Right ventricle myocardium inferior (tissue), 1 donor: Measurements from ENCODE around the gene PDE2A. TPM values are rescaled to one million over a fixed set of nuclear protein-coding genes. Genes with fewer than 3 reads are reported as not detected.

Source experiments
- ATAC-seq: fragments of 200-7000 bp; cut with Tn5 transposase; one replicate; pipeline ENCODE4 v1.9.1; 2020; ENCODE audit warnings: mild to moderate bottlenecking, moderate library complexity
- DNase-seq: peaks from one replicate; pipeline ENCODE4 v3.0.0; 2021; ENCODE audit errors: missing footprints
- intact Hi-C: fragments of 100-400 bp; cut with DNase I; formaldehyde crosslinking; loops from one replicate; pipeline ENCODE4 v1.11.0; 2022
- total RNA-seq: library from RNA; stranded (reverse); fragmentation: NEBNext Ultra II Directional; extraction: Animal tissue kit (Norgen Biotek cat#: 25700); gene quantifications from one replicate; pipeline ENCODE4 v1.2.1, GENCODE V29; 2021
- donor health status: DM: no; HTN: yes; CAD: no; lungs with severe emphysema.

The PDE2A gene
- total RNA-seq, 1 donor from 2014 or later, result 41.2 TPM

GRCh38 chr11:72687326-72687725 lies 13.1 kb upstream of the PDE2A start:
- ATAC-seq (no peak), DNase-seq (no peak)
- intact Hi-C loops, result no loop called here

GRCh38 chr11:72686639-72687220 lies 12.5 kb upstream of the PDE2A start:
- no peak for DNase-seq
- ATAC-seq, result peak; percentile 4
- intact Hi-C loops, result no loop called here

DNA sequence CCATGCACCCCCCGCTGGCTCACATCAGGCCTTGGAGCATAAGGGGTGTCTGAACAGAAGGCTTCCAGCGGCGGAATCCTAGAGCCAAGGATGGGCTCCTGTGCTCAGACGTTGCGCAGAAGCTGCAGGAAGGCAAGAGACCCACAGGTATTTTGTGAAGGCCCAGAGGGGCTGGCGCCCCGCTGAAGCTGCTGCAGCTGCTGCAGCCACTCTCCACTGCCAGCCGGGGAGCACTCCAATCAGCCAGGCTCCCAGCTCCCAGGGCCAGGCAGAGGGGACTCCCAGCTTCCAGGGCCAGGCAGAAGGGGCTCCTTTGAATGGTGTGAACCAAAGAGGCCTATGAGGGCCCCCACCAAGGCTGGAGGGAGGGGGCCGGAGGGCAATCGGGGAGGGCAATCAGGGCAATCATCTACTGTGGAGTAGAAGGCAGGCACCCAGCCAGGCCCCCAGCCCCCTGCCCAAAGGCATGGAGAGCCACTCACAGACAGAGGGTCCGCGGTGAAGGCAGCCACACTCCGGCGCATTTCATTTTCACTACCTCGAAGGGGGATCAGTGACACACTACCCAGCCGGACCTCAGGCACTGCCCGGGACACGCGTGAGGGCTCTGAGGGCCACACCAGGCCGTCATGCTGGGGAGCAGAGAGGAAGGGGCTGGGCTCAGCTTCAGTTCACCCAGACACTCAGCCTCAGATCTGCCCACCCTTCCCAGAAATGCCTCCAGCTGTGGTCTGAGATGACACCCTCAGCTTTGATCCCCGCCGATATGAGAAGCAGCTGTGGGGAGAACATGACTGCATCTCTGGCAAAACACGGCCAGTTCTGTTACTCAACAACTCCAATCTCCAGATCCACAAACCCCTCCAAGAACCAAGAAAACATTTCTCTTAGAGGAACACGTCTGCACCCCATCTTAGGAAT lies 11.6 kb upstream of the PDE2A start:
- peak; percentile 80 for DNase-seq
- ATAC-seq, result peak; percentile 22
- intact Hi-C loops, result loop anchor here (2.0 kb wide), 1 partner anchor 99 kb away; no protein-coding TSS in a partner anchor

DNA sequence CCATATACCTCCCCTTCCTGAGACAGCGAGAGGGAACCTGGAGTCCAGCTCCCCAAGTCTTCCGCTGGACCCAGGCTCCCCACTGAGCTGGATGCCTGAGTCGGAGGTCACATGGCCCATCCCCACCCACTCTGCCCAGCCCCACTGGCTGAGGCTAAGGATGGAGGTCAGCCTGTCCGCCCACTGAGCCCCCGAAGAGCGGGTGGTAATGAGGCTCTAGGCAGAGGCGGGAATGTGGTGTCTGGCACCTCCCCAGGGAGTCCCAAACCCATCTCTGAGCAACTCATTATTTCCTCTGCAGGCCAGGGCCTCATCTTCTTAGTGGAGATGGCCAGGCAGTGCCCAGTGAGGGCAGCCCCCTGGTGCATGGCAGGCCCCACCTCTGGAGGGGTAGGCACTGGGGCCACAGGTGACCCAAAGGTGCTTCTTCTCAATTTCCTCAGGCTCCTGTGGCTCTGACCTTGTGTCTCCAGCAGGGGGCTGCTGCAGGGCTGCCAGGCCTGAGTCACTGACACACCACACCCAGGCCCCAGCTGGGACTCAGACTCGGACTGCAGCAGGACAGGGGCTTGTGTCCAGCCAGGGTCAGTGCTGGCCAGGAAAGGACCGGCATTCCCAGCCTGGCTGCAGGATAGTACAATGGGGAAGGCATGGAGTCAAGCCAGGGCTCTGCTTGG lies 10.2 kb upstream of the PDE2A start:
- DNase-seq, result peak; percentile 88
- ATAC-seq, result peak; percentile 77
- intact Hi-C loops, result loop anchor here (2.0 to 5.0 kb wide), 2 partner anchors 98 to 212 kb away; no protein-coding TSS in a partner anchor

- DNase-seq (peak; percentile 81), ATAC-seq (peak; percentile 40)
- intact Hi-C loops, result loop anchor here (2.0 to 5.0 kb wide), 2 partner anchors 97 to 211 kb away; no protein-coding TSS in a partner anchor
Observed at GRCh38 chr11:72683782-72684200, 9.6 kb upstream of the PDE2A start.

DNA sequence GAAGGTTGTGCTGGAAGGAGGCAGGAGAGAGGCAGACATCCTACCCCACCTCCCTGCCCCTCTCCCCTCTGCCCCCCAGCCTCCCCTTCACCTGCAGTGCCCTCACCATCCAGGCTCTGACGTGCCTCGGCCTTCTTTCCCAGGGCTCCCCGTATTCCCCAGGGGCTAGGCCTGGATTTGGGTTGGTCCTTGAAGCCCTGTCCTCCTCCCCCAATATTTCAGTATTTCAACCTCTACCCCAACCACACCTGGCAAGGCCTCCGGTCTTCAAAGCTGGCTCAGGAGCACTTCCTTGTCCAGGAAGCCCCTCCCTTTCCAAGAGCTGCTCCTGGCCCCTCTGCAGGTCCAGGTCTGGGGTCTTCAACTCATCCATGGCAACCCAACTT lies 8.6 kb upstream of the PDE2A start:
- ATAC-seq, result no peak
- intact Hi-C loops, result loop anchor here (5.0 kb wide), 1 partner anchor 211 kb away; no protein-coding TSS in a partner anchor
- no peak for DNase-seq

DNA sequence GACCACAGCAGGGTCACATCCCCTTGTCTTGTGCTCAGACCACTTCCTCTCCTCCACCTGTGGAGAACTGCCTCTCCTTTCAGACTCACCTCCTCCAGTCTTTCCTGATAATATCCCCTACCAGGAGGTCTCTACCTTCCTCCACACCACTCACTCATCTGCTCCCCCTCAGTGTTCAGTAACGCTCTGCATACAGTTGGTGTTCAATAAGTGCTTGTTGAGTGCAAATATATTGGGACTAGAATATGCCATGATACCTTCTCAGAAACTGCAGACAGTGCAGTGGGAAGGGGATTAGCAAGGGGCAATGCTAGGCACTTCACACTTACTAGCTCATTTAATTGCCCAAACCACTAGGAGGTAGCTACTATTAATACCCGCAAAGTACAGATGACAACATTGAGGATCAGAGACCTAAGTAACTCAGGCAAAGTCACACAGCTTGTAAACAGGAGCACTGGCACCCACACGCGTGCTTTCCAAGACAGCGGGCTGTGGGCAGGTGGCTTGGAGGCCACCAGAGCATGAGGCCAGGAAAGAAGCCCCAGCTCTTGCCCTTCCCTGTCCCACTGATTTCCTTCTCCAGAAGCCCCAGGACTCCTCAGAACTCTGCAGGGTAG lies 8.1 kb upstream of the PDE2A start:
- ATAC-seq, result no peak
- DNase-seq, result no peak
- intact Hi-C loops, result loop anchor here (5.0 kb wide), 1 partner anchor 210 kb away; no protein-coding TSS in a partner anchor

DNA sequence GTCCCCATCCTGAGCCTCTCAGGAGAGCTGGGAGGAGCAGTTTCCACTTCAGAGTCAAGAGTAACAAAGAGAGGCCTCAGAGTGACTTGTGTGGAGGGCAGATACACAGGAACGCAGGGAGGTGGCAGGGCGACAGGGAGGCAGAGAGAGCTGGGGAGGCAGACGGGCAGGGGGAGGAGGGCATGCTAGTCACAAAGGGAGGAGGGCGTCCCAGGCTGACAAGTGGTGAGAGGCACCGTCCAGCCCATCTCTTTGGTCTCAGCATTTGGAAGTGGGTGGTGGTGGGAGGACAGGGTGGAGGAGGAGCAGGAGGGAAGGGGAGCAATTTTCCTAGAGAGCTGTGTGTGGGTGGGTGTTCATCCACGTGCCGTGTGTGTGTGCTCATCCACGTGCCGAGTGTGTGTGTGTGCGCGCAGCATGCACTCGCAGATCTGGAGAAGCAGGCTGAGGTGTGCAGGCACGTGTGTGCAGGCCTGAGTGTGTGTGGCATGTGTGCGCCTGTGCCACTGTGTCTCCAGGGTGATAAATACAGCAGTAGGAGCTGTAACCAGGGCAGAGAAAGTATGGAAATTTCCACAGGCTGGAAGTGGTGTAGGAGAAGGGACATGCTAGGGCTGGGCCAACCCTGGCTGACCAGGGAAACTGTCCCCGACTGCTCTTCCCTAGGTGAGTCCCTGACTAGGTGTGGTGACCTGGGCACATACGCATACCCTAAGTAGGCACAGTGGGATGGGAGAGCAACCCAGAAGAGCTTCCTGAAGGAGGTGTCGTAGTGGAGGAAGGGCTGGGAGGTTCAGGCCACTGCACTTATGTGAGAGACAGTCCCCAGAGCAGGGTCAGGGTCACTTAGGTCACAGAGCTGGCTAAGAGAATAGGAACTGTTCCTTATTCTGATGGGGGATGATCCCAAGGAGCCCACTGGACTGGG lies 7.3 kb upstream of the PDE2A start:
- ATAC-seq, result no peak
- intact Hi-C loops, result loop anchor here (5.0 kb wide), 1 partner anchor 209 kb away; no protein-coding TSS in a partner anchor
- no peak for DNase-seq

DNA sequence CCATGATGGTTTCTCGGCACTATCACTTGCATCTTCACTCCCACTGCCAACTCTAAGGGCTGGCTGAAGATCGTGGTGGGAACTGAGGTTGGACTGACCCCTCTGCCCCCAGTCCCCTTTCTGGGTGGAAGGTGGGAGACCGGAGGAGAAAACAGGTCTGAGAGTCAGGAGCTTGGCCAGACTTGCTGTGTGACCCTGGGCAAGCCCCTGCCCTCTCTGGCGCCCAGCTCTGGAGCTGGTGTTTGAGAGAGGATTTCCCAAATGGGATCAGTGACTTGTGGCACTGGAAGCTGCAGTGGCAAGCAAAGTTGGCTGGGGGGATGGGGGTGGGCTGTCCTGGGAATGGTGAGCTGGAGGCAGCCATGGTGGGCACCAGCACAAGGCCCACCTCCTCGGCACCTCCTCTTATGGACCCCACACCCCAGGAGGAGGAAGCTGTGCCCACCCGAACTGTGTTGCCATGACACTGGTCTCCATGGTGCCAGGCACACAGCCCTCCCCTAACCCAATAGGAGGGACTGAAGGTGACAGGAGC lies 6.5 kb upstream of the PDE2A start:
- intact Hi-C loops, result loop anchor here (5.0 kb wide), 1 partner anchor 208 kb away; no protein-coding TSS in a partner anchor
- ATAC-seq, result no peak
- no peak for DNase-seq

DNA sequence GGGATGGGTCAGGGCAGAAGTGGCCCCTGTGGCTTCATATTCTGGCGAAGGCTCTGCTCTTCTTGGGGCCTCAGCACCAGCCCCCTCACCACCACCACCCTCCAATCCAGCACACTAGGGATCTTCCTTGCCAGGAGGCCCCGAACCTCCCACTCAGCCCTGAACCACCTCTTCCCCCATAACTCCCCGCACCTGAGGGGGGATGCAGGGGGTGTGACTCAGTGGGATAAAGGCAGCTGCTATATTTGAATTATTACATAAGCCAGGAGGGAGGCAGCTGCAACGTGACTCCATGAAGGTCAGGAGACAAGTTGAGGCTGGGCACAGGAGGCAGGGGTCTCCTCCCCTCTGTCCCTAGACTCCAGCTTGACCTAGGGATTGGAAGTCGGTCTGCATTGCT lies 5.6 kb upstream of the PDE2A start:
- intact Hi-C loops, result loop anchor here (5.0 kb wide), 1 partner anchor 208 kb away; no protein-coding TSS in a partner anchor
- DNase-seq (no peak), ATAC-seq (no peak)

DNA sequence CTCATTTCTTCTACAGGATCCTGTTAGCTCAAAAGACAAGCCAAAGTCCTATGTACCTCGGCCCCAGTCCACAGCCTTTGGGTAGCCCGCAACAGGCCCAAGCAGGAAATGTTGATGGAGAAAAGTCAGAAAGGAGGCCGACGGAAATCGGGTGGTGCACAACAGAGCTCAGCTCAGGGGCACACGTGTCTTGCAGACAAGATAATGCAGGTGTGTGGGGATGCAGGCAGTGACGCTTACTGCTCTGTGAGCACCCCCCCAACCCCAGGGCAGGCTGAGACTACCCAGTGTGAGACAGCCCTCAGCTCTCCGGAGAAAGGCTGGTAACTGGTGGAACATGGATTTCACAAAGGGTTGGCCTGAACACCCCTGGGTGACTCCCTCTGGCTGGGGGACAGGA lies 4.3 kb upstream of the PDE2A start:
- DNase-seq (no peak), ATAC-seq (no peak)
- intact Hi-C loops, result no loop called here

- intact Hi-C loops, result no loop called here
- ATAC-seq, result peak; percentile 64
- peak; percentile 86 for DNase-seq
Observed at GRCh38 chr11:72676861-72677341, 2.7 kb upstream of the PDE2A start.

- ATAC-seq, result no peak
- intact Hi-C loops, result no loop called here
- no peak for DNase-seq
Observed at GRCh38 chr11:72675221-72675620, 999 bp upstream of the PDE2A start.

DNA sequence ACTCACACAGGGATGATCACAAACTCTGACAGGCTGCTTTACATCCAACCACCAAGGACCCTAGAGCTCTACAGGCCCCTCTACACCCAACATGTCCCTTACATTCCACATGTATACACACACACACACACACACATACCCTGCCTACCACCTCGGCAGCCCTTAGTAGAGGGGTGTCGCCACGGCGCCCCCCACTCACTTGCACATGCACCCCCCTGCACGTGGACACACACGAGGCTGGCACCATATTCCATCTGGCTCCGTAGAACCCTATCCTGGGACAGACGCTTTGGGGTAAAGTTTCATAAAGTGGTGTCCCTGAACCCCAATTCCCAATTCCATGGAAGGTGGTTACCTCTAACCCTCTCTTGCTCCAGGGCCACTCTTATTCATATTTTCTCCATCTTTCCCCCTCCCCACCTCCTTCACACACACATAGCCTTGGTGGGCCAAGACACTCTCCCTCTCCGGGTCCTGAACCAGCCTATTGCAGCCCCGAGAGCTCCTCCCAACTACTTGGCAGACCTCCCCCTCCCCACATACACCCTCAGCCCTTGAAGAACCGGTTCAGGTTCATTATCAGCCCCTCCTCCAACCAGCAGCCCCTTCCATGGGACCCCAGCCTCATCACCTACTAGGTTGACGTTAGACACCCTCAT lies 809 bp downstream of the PDE2A start:
- ATAC-seq (no peak), DNase-seq (no peak)
- intact Hi-C loops, result no loop called here

GRCh38 chr11:72672597-72673238 lies 1.5 kb downstream of the PDE2A start:
- ATAC-seq, result no peak
- no peak for DNase-seq
- intact Hi-C loops, result no loop called here
